DOHH2 (cell line): ENCODE data around the gene CAMTA1.

Experiments
- CTCF ChIP-seq: fragments of 200-600 bp; sonication (generic); IDR thresholded peaks from one replicate; pipeline ENCODE4 v1.5.1; 2014; ENCODE audit warnings: antibody characterized with exemption, mild to moderate bottlenecking, low read depth, low read length; ENCODE audit not compliant: poor library complexity, severe bottlenecking
- EZH2phosphoT487 ChIP-seq: fragments of 200-600 bp; sonication (generic); IDR thresholded peaks from 2 replicates; pipeline ENCODE4 v1.6.1; 2017; ENCODE audit warnings: borderline replicate concordance, mild to moderate bottlenecking, antibody characterized with exemption, low read length, moderate library complexity, mixed read lengths

GRCh38 chr1:7015022-7015421, 229.8 kb downstream of the CAMTA1 start:
- TF ChIP-seq CTCF: no peak
- TF ChIP-seq EZH2phosphoT487: no peak
